NK-92 (cell line): Measurements from ENCODE around the gene VPS9D1.

Experiments
- DNase-seq: peaks from one replicate; lab custom pipeline; 2025; ENCODE audit not compliant: unreplicated experiment; lab: John Stamatoyannopoulos, UW

Gene VPS9D1, protein sequence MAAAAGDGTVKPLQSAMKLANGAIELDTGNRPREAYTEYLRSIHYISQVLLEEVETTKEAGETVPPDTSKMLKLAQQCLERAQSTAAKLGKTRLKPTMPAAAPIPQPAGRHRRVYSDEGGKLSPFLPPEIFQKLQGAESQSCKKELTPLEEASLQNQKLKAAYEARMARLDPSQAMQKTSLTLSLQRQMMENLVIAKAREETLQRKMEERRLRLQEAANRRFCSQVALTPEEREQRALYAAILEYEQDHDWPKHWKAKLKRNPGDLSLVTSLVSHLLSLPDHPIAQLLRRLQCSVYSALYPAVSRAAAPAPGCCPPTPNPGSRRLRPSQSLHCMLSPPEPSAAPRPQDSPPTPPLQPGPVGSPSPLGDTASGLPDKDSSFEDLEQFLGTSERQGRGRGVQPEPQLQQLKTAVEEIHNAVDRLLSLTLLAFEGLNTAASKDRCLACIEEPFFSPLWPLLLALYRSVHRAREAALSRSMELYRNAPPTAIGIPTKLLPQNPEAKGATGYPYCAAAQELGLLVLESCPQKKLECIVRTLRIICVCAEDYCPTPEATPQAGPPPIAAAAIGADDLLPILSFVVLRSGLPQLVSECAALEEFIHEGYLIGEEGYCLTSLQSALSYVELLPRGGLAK

DNA sequence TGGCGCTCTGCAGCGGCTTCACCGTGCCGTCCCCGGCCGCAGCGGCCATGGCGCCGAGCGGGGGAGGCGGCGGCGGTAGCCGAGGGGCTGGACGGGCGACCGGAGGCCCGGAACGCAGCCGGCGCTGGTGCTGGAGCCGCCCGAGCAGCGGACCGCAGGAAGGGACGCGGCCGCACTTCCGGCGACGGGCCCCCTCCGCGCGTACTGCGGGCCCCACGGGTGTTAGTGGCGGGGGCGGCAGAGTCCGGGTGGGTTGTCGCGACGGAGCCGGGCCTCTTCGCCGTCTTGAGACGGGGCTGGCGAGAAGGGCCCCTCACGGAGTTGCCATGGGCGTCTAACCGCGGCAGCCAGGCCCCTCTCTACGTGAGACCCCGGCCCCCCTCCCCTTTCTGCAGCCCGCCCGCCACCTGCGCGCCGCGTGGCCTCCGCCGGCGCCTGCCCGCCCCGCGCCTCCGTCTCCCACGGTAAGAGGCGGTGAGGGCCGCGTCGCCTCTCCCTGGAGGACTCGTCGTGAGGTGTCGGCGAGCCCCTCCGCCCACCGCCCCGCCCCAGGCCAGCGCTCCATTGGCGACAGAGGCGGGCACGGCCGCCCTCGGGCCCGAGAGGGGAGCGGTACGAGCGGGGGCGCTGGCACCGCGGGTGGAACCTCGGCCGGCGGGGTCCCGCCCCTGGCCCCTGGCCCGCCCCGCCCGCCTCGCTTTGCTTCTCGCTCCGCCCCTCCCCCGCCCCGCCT, at the start of gene VPS9D1, which contains the start of gene ZNF276:
VPS9D1 (minus strand) TSS at position 86 of the 733 bp plus-strand sequence; CDS start at position 49, 37 bp downstream.
ZNF276 (plus strand) TSS at position 725 of the 733 bp plus-strand sequence. CDS start 104 bp downstream, outside the sequence.
- DNase-seq, result no peak

DNA sequence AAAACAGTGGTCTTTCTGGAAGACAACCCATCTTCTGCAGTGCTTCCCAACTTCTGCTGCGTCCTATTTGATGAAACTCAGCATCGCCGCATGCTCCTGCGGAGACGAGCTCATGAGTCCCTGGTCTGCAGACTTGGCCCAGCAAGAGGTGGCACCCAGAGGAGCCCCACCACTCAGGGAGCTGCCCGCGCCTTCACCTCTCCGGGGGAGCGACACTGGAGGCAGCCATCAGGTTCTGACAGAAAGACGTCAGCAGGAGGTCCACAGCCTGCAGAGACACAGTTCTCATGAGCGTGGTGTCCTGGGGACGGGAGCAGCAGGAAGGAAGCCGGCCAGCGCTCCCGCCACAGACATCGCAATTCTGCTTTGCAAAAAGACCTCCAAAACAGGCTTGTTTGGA, 49.7 kb upstream of the VPS9D1 start:
- no peak for DNase-seq

DNA sequence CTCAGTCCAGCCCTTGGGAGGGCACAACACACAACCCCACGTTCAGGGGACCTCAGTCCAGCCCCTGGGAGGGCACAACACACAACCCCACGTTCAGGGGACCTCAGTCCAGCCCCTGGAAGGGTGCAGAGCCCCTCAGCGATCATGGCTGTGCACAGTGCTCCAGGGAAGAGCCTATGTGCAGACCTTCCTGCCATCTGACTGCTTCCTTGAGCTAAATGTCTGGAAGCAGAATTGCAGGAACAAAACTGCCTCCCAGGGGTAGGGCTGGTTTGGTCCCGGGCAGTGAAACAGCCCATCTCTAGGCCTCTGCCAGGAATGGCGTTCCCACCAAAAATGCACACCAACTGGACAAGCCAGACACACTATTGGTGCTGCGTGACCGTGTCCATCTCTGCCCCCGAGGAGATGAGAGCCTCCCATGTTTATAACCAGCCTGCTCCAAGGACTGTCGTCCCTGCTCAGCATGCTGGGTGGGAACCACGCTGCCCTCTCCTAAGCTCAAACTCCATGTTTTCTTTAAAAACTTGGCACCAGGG, 44.7 kb upstream of the VPS9D1 start:
- no peak for DNase-seq

DNA sequence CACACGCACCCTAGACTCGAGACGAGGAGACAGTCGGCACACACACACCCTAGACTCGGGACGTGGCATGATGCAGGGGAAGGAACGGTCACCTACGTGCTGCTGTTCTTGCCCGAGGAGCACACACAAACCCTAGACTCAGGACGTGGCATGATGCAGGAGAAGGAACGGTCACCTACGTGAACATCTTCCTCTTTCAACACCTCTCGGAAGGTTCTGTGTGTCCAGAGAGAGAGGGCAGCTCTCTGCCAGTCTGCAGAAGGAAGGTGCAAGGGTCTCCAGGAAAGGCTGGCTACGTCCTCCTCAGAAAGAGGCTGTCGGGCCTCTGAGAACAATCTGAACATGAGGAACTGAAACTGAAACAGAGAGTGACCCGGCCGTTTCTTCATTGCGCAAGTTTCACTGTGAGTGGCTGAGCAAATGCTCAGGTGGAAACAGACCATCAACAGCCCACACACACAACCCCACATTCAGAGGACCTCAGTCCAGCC, 44.1 kb upstream of the VPS9D1 start:
- DNase-seq, result no peak

DNA sequence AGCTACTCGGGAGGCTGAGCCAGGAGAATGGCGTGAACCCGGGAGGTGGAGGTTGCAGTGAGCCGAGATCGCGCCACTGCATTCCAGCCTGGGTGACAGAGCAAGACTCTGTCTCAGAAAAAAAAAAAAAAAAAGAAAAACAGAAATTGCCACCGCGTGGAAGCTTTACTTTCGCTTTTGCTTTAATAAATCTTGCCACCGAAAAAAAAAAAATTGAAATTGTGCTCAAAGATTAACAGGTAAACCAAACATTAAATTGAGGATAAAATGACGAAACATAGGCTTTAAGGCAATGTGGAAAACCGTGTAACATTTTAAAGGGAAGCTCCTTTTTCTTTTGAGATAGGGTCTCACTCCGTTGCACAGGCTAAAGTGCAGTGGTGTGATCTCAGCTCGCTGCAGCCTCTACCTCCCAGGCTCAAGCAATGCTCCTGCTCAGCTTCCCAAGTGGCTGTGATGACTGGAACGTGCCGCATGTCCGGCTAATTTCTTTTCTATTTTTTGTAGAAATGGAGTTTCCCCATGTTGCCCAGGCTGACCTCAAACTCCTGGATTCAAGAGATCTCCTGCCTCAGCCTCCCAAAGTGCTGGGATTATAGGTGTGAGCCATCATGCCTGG, 40.7 kb upstream of the VPS9D1 start:
- no peak for DNase-seq

DNA sequence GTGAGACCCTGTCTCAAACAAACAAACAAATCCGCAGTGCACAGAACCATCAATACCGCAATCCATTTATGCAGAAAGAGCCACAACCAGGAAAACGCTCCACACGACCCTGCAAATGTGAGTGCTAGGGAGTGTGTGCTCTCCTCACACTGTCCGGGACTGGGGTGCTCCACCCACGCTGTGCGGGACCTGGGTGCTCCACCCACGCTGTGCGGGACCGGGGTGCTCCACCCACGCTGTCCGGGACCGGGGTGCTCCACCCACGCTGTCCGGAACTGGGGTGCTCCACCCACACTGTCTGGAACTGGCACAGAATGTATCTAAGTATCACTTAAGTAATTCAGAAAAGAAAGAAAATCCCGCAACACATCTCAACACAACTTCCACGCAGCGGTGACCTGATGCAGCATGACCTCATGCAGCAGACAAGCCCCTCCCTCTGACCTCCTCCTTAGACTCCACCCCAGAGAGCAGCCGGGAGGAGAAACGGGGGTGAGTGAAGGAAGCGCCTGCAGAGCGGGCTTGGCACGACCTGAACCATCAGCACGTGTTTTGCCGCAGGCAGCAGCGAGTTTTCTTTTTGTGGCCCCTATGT, 39.1 kb upstream of the VPS9D1 start:
- DNase-seq, result no peak

DNA sequence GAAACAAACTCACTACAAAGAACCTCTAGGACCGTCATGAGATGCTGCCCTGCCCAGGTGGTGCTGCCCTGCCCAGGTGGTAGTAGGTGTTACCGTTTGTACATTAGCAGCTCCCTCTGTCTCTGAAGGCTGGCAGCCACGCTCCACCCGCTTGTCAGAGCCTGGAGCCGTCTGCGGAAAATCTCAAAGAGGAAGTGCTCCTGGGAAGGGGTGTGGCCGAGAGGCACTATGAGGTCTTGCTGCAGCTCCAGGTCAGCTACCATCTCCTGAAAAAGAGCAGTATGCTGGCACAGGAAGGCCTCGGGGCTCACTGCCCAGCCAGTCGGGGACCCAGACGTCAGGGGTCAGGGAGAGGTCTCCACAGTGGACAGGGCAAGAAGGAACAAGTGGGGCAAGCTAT, 28.9 kb upstream of the VPS9D1 start:
- no peak for DNase-seq

DNA sequence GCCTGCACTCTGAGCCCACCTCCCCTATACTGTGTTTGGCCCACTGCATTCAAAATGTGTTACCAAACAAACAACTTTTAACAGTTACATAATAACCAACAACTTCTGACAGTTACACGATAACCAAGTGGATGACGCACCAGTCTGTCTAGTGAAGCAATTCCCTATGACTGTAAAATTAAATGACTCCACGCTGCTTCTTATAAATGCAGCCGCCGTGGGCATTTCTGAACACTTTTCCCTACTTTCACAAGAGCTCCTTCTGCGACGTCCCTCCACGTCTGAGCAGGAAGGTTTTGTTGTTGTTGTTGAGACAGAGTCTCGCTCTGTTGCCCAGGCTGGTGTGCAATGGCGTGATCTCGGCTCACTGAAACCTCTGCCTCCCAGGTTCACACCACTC, 28.2 kb upstream of the VPS9D1 start:
- no peak for DNase-seq

DNA sequence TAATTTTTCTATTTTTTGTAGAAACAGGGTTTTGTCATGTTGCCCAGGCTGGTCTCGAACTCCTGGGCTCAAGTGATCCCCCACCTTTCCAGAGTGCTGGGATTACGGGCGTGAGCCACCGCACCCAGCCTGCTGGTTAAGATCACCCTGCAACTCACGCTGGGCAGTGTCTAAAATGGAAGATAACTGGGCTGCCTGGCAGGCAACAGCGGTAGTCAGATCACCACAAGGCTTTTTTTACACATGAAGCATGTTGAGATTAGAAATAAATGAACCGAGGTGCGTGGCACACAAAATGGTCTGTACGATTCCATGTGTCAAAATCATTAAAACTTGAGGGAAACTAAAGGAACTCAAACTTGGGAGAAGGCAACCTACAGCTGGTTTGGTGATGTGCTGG, 27.4 kb upstream of the VPS9D1 start:
- no peak for DNase-seq

DNA sequence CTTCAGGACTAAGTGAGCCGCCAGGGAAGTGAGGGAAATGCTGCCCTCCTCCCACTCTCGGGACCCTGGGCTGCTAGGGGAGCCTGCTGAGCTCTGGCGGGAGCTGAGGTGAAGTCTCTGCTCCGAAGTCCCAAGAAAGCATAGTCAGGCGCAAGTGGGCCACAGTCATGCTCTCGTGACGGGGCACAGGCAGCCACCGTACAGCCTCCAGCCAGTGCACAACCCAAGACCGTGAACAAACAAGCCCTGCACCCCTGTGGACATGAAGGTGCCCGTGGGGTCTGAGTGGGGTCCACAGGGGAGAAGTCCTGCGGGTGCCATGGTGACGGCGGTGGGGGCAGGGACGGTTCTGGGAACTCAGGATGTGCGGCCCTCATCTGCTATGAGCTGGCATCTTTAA, 25.3 kb upstream of the VPS9D1 start:
- DNase-seq, result no peak

DNA sequence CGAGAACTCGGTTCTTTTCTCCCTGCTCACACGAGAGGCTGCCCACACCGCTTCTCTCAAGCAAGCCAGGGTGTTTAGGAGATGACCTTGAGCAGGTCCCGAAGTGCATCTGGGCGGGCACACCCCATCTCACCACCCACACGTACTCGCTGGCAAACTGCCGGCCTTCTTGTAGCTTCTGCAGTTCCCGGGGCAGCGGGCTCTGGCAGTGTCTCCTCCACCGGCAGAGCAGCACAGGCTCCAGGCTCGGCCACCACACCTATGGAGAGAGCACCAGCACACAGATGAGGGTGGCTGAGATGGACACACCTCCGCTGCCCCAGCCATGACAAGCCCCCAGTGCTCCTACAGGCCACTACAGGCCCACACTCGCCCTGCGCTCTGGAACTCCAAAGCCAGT, 24.1 kb upstream of the VPS9D1 start:
- no peak for DNase-seq

DNA sequence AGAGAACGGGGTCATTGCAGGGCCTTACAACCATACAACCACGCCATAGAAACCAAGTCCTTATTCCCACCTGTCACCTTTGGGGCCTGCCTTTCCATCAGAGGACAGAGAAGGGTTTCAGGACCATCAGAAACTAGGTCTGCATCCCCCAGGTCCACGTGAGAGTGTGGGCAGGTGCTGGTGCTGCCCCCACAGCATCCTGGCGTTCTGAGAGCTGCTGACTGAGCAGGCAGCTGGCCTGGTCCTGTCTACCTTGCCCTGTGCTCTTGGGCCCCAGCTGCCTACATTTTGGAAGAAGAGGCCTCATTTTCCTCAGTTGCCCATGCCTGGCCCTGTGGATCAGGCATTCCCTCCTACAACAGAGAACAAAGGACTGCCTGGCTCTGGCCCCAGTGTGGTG, 22.2 kb upstream of the VPS9D1 start:
- no peak for DNase-seq

DNA sequence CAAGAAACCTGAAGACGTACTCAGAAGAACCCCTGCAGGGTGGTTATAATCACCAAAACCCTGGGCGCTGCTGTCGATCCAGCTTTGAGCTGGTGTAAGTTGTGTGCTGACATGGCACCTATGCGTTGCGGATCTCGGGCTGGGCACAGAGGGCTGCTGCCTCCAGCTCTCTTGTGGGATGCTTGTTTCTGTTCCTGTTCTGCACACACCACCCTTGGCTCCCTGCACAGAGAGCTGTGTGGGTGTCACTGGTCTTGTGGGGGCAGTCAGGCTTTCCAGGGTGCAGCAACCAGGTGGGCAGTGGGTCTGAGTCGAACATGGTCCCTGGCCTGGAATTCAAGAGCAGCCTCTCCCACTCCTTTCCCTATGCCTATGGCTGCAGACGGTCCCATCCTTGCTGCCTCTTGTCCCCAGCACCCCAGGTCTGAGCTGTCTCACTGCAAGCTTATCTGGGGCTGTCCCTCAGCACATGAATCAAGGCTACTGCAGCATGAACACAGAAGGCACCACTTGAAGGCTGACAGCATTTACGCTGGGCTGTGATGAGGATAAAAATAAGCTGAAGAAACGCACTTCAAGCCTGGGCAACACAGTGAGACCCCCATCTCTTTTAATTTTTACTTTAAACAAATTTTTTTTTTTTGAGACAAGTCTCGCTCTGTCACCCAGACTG, 20.8 kb upstream of the VPS9D1 start:
- DNase-seq, result no peak

DNA sequence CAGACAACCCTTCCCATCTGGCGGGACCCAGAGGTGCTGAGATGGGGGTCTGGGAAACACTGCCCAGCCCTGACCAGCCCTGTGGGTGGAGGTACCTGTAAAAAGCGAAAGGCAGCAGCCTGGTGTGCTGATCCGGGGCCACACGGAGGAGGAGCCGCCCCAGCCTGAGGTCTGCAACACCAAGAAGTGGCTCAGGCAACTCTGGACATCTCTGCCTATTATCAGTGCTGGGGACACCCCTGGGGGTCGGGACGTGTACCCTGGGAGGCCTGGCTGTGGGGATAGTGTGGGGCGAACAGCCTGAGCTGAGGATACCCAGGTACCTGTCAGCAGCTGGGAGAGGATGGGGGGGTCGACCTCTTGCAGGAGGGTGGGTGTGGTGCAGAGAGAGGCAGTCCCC, 18.7 kb upstream of the VPS9D1 start:
- no peak for DNase-seq

DNA sequence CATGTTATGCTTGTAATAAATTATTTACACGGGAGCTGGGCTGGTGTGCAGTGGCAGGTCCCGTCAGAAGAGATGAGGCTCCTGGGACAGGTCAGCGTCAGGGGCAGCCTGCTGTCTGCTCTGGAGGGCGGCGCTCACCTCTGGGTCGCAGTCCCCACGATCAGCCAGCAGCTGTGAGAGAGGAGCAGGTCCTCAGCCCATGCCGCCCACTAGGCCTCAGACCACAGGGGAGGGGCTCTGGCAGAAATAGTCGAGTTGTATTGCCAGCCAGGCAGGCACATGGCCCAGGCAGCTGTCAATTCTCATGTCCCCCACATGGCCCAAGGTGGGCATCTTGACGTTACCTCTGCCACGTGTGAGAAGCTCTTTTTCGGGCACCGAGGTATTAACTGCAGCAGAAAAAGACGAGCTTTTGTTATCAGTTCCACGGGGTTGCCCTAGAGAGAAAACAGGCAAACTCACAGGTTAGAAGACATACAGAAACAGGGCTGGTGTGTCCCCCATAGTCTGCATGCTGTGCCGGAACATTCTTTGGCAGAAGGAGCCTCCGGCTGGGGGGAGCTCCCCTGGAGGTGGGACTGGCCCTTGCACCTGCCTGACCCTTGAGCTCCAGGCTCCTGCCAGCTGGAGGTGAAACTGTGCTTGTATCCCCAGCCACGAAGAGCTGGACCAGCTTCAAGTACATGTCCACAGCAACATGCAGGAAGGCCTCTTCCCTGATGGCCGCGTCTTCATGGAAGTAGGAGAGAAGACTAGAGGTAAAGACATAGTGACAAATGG, 18.0 kb upstream of the VPS9D1 start:
- no peak for DNase-seq

DNA sequence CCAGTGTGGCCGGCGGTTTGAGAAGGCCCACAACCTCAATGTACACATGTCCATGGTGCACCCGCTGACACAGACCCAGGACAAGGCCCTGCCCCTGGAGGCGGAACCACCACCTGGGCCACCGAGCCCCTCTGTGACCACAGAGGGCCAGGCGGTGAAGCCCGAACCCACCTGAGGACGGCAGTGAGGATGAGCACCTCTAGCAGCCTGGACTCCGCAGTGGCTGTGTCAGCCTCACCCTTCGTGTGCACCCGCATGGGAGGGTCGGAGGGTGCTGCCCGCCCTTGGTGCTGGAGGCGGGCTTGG, 17.3 kb upstream of the VPS9D1 start:
- DNase-seq, result no peak

DNA sequence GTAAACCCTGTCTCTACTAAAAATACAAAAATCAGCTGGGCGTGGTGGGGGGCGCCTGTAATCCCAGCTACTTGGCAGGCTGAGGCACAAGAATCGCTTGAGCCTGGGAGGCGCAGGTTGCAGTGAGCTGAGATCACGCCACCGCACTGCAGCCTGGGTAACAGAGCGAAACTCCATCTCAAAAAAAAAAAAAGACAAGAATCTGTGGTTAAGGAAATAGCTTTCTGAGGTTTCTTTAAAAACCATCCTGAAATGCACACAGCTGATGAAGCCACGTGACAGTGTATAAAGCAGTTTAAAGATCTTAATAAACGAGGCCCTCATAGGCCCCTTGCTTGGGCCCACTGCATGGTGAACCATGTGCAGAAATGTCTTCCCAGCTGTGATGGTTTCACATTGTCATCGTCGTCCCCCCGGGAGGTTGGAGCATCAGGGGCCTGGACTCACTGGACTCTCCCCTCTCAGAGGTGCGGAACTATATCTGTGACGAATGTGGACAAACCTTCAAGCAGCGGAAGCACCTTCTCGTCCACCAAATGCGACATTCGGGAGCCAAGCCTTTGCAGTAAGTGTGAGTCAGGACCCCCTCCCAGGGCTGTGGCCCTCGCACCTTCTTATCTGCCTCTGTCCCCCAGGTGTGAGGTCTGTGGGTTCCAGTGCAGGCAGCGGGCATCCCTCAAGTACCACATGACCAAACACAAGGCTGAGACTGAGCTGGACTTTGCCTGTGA, 16.8 kb upstream of the VPS9D1 start:
- no peak for DNase-seq

DNA sequence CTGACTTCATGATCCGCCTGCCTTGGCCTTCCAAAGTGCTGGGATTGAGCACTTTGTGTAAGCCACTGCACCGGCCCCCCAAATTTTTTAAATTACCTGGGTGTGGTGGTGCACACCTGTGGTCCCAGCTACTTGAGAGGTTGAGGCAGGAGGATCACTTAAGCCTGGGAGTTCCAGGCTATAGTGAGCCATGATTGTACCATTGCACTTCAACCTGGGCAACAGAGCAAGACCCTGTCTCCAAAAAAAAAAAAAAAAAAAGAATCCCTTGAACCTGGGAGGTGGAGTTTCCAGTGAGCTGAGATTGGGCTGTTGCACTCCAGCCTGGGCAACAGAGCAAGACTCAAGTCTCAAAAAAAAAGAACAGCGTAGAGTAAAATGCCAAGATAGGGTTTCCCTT, 15.9 kb upstream of the VPS9D1 start:
- DNase-seq, result no peak

DNA sequence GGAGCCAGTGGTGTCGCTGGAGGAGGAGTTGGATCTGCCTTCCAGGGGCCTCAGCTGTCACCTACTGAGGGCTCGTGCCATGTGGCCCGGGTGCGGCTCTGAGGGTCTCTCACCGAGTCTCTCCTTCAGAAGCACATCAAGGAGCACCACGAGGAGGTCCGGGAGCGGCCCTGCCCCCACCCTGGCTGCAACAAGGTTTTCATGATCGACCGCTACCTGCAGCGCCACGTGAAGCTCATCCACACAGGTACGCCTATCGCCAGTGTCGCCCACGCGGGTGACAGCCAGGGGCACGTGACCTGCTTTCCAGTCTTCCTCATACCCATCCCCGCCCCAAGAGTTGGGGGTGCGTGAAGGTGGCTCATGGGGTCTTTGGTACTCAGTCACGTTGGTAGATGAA, 13.1 kb upstream of the VPS9D1 start:
- DNase-seq, result no peak
